GM19452 (cell line): ENCODE measurements around the gene ADAP1.
A peak's percentile ranks its signal among the peaks of the same experiment; 100 is the strongest.
"Not testable (repeated sequence)": the region's sequence is repeated elsewhere in the genome, so short reads cannot be mapped to it uniquely, and the experiment has no call there.

Source experiments
- ATAC-seq: cut with Tn5 transposase; IDR thresholded peaks from one replicate; pipeline ENCODE4 v1.9.1; 2021; ENCODE audit not compliant: unreplicated experiment

ADAP1 gene

GRCh38 chr7:924042-924441, 30.4 kb downstream of the ADAP1 start:
- not testable (repeated sequence) for ATAC-seq

GRCh38 chr7:923108-924041, 31.1 kb downstream of the ADAP1 start:
- peak; percentile 75 for ATAC-seq

GRCh38 chr7:922334-923107, 32.0 kb downstream of the ADAP1 start:
- no peak for ATAC-seq

- no peak for ATAC-seq
Measured at GRCh38 chr7:921581-922333, 32.7 kb downstream of the ADAP1 start.

DNA sequence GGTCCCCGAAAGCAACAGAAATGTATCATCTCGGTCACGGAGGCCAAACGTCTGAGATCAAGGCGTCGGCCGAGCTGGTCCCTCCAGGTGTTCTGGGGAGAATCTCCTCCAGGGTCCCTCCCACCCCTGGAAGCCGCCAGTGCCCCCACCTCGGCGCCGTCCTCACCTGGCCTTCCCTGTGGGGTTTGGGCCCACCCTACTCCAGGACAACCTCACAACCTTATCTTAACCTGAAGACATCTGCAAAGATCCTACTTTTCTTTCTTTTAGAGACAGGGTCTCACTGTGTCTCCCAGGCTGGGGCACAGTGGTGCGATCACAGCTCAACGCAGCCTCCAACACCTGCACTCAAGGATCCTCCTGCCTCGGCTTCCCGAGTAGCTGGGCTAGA, 33.4 kb downstream of the ADAP1 start:
- ATAC-seq = no peak

GRCh38 chr7:920351-921070, 34.0 kb downstream of the ADAP1 start:
- ATAC-seq = no peak

GRCh38 chr7:919924-920341, 34.5 kb downstream of the ADAP1 start:
- ATAC-seq = no peak

GRCh38 chr7:919114-919442, 35.4 kb downstream of the ADAP1 start:
- no peak for ATAC-seq

GRCh38 chr7:918441-919113, 35.9 kb downstream of the ADAP1 start:
- no peak for ATAC-seq

DNA sequence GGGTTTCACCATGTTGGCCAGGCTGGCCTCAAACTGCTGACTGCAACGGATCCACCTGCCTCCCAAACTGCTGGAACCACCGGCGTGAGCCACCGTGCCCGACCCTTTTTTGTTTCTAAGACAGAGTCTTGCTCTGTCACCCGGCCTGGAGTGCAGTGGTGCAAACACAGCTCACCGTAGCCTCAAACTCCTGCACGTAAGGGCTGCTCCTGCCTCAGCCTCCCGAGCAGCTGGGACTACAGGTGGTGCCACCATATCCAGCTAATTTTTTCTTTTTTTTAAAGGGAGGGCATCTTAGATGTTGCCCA, 36.4 kb downstream of the ADAP1 start:
- ATAC-seq = no peak

GRCh38 chr7:917255-918117, 37.0 kb downstream of the ADAP1 start:
- no peak for ATAC-seq

GRCh38 chr7:916291-916941, 38.1 kb downstream of the ADAP1 start:
- no peak for ATAC-seq

- ATAC-seq = no peak
Measured at GRCh38 chr7:915291-916218, 38.9 kb downstream of the ADAP1 start.

GRCh38 chr7:914521-915194, 39.8 kb downstream of the ADAP1 start:
- ATAC-seq = no peak

GRCh38 chr7:913736-914520, 40.6 kb downstream of the ADAP1 start:
- ATAC-seq = no peak

DNA sequence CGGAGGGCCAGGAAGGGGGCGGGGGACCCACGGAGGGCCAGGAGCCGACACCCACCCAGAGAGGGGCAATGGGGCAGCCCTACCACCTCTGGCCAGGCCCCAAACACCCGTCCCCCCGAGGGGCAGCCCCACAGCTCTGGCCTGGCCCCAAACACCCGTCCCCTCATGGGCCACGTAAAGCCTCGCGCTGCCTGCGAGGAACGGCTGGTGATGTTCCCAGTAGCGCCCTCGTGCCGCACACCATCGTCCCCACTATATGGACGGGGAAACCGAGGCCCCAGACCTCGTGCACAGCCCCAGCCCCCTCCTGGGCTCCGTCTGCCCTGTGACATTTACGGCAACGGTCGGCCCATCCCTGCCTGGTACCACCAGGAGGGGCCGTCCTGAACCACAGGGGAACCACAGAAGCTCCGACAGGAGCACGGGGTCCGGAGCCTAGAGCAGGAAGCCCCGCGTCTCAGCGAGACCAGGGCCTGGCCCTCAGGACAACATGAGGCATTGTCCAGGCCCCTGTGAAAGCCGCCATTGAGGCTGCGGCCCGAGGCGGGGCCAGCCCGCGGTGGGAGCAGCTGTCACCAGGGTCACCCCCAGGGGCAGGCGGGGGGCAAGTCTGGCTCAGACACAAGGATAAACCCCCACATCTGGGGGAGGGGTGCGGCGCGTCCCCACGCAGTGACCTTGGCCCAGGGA, 42.5 kb downstream of the ADAP1 start:
- no peak for ATAC-seq
